ENCODE results near the gene PTPRN2. TPM values are rescaled to one million over a fixed set of nuclear protein-coding genes. Genes with fewer than 3 reads are reported as not detected.

Gene PTPRN2
- total RNA-seq, 1 donor from 2014 or later = 2.4 TPM

GRCh38 chr7:157861031-157861491, 726.6 kb downstream of the PTPRN2 start:
- H3K27me3 ChIP-seq (ENCODE audit: control insufficient read depth, insufficient read depth, low read length) = no peaks in the 10 kb centered on the region
- no peak for TF ChIP-seq CTCF (IDR thresholded peaks at IDR 0.05; ENCODE audit: insufficient read depth, low read length, poor library complexity, severe bottlenecking)
- no peaks in the 10 kb centered on the region for H3K36me3 ChIP-seq (ENCODE audit: control insufficient read depth, insufficient read depth, low read length)
- no peak for DNase-seq (ENCODE audit: low read depth)
- no peak overlapping the region for H3K4me3 ChIP-seq (ENCODE audit: low read depth, low read length)

- no peak for TF ChIP-seq CTCF (IDR thresholded peaks at IDR 0.05; ENCODE audit: insufficient read depth, low read length, poor library complexity, severe bottlenecking)
- H3K36me3 ChIP-seq (ENCODE audit: control insufficient read depth, insufficient read depth, low read length) = no peaks in the 10 kb centered on the region
- no peaks in the 10 kb centered on the region for H3K27me3 ChIP-seq (ENCODE audit: control insufficient read depth, insufficient read depth, low read length)
- no peak for DNase-seq (ENCODE audit: low read depth)
- H3K4me3 ChIP-seq (ENCODE audit: low read depth, low read length) = no peak overlapping the region
Observed at GRCh38 chr7:157860406-157860805, 727.2 kb downstream of the PTPRN2 start.

GRCh38 chr7:157859915-157860314, 727.7 kb downstream of the PTPRN2 start:
- Histone ChIP-seq H3K36me3 (ENCODE audit: control insufficient read depth, insufficient read depth, low read length) (no peaks in the 10 kb centered on the region), H3K27me3 (ENCODE audit: control insufficient read depth, insufficient read depth, low read length) (no peaks in the 10 kb centered on the region), H3K4me3 (ENCODE audit: low read depth, low read length) (no peak overlapping the region)
- DNase-seq (ENCODE audit: low read depth) = no peak
- TF ChIP-seq CTCF (IDR thresholded peaks at IDR 0.05; ENCODE audit: insufficient read depth, low read length, poor library complexity, severe bottlenecking) = no peak

GRCh38 chr7:157857578-157858075, 730.0 kb downstream of the PTPRN2 start:
- Histone ChIP-seq H3K4me3 (ENCODE audit: low read depth, low read length) (no peak overlapping the region), H3K27me3 (ENCODE audit: control insufficient read depth, insufficient read depth, low read length) (no peaks in the 10 kb centered on the region), H3K36me3 (ENCODE audit: control insufficient read depth, insufficient read depth, low read length) (no peaks in the 10 kb centered on the region)
- no peak for TF ChIP-seq CTCF (IDR thresholded peaks at IDR 0.05; ENCODE audit: insufficient read depth, low read length, poor library complexity, severe bottlenecking)
- no peak for DNase-seq (ENCODE audit: low read depth)

GRCh38 chr7:157856873-157857577, 730.6 kb downstream of the PTPRN2 start:
- no peak for TF ChIP-seq CTCF (IDR thresholded peaks at IDR 0.05; ENCODE audit: insufficient read depth, low read length, poor library complexity, severe bottlenecking)
- H3K27me3 ChIP-seq (ENCODE audit: control insufficient read depth, insufficient read depth, low read length) = no peaks in the 10 kb centered on the region
- H3K36me3 ChIP-seq (ENCODE audit: control insufficient read depth, insufficient read depth, low read length) = no peaks in the 10 kb centered on the region
- no peak for DNase-seq (ENCODE audit: low read depth)
- H3K4me3 ChIP-seq (ENCODE audit: low read depth, low read length) = no peak overlapping the region

Data from kidney epithelial cell (primary cell).